ENCODE results near the gene CD177.

DNA sequence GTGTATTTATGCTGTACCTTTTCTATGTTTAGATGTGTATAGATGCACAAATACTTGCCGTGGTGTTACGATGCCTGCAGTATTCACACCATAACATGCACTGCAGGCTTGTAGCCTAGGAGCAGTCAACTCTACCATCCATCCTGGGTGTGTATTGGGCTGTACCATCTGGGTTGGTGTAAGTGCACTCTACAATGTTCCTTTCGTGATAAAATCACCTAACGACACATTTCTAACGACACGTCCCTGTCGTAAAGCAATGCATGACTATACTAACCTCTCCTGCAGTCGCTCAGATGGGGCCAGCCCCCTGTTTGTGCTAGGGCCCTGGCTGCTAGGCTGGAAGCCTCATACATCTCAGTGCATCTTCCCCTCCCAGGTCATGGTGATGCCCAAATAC is 18.4 kb downstream of the CD177 start:
- TF ChIP-seq, protein P1, sequence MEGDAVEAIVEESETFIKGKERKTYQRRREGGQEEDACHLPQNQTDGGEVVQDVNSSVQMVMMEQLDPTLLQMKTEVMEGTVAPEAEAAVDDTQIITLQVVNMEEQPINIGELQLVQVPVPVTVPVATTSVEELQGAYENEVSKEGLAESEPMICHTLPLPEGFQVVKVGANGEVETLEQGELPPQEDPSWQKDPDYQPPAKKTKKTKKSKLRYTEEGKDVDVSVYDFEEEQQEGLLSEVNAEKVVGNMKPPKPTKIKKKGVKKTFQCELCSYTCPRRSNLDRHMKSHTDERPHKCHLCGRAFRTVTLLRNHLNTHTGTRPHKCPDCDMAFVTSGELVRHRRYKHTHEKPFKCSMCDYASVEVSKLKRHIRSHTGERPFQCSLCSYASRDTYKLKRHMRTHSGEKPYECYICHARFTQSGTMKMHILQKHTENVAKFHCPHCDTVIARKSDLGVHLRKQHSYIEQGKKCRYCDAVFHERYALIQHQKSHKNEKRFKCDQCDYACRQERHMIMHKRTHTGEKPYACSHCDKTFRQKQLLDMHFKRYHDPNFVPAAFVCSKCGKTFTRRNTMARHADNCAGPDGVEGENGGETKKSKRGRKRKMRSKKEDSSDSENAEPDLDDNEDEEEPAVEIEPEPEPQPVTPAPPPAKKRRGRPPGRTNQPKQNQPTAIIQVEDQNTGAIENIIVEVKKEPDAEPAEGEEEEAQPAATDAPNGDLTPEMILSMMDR (IDR thresholded peaks at IDR 0.05; ENCODE audit: low read depth, low read length) = no peak
- TF ChIP-seq EZH2phosphoT487 (IDR thresholded peaks at IDR 0.05; ENCODE audit: low read depth) = no peak

All from OCI-LY3 (cell line).